Mesothelial cell of epicardium (in vitro differentiated cells): ENCODE results near the gene STOM. TPM values are rescaled to one million over a fixed set of nuclear protein-coding genes. Genes with fewer than 3 reads are reported as not detected.

ENCODE experiments used
- DNase-seq, 2 experiments: peaks; one replicate each; pipeline ENCODE4 v3.0.0; 2021; ENCODE audit warnings: low spot score in 2 of 2; ENCODE audit not compliant: unreplicated experiment in 2 of 2
- H3K27ac Mint-ChIP-seq: 2 replicates; pipeline ENCODE4 v1.8.0; 2021; ENCODE audit warnings: mixed read lengths
- H3K27me3 Mint-ChIP-seq: 2 replicates; pipeline ENCODE4 v1.8.0; 2021; ENCODE audit warnings: low read depth, mixed read lengths
- H3K36me3 Mint-ChIP-seq: 2 replicates; pipeline ENCODE4 v1.8.0; 2021; ENCODE audit warnings: mixed read lengths
- H3K4me1 Mint-ChIP-seq: 2 replicates; pipeline ENCODE4 v1.8.0; 2021; ENCODE audit warnings: mixed read lengths
- H3K4me3 Mint-ChIP-seq: 2 replicates; pipeline ENCODE4 v1.8.0; 2021; ENCODE audit warnings: mild to moderate bottlenecking, moderate library complexity, mixed read lengths
- H3K9me3 Mint-ChIP-seq: 2 replicates; pipeline ENCODE4 v1.8.0; 2021; ENCODE audit warnings: mixed read lengths
- CTCF ChIP-seq: fragments of 200-600 bp; sonication (generic); IDR thresholded peaks from one replicate; pipeline ENCODE4 v1.5.0; 2021; ENCODE audit warnings: antibody characterized with exemption; ENCODE audit not compliant: unreplicated experiment
- total RNA-seq: library from RNA; stranded (reverse); gene quantifications from 3 replicates; pipeline ENCODE4 v1.2.1, GENCODE V29; 2021

Gene STOM
- total RNA-seq, 1 donor from 2014 or later: 53.2 TPM

DNA sequence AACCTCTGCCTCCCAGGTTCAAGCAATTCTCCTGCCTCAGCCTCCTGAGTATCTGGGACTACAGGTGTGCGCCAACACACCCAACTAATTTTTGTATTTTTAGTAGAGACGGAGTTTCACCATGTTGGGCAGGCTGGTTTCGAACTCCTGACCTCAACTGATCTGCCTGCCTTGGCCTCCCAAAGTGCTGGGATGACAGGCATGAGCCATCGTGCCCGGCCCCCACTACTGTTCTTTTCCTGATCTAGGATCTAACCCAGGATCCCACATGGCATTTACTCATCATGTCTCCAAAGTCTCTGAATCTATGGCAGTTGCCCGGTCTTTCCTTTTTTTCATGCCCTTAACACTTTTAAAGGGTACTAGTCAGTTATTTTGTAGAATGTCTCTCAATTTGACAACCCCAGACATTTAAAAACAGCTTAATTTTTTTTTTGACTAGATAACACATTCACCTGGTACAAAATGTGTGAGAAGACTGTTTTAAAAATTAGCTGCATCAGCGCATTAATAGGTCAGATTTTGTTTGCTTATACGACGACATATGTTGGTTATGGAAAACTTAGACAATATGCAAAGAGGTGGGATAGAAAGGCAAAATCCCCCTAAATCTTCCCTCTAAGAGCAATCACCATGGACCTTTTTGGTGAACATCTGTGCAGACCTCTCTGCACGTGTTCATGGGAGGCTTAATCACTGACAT is 46.5 kb downstream of the STOM start:
- Mint-ChIP-seq H3K27ac (no peak overlapping the region), H3K27me3 (no peaks in the 10 kb centered on the region), H3K4me3 (no peak overlapping the region), H3K36me3 (peaks cover 24% of the 10 kb centered on the region), H3K4me1 (no peaks in the 10 kb centered on the region), H3K9me3 (peaks cover 4% of the 10 kb centered on the region)
- no peak for DNase-seq
- TF ChIP-seq CTCF: no peak

DNA sequence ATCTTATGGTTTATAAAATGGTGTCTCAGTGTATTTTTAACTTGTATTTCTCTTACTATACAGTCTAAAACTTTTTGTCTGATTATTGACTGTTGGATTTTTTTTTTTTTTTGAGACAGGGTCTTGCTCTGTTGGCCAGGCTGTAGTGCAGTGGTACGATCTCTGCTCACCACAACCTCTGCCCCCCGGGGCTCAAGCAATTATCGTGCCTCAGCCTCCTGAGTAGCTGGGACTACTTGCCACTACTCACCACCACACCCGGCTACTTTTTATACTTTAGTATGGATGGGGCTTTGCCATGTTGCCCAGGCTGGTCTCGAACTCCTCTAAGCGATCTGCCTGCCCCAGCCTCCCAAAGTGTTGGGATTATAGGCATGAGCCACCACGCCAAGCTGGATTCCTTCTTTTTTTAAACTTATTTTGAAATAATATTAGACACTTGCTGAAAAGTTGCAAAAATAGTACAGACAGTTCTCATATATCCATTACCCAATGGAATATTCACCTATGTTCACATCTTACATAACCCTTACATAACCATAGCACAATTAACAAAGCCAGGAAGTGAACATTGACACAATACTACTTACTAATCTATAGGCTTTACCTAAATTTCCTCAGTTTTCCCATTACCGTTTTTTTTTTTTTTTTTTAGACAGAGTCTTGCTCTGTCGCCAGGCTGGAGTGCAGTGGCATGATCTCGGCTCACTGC is 47.2 kb downstream of the STOM start:
- no peak overlapping the region for H3K27ac Mint-ChIP-seq
- H3K9me3 Mint-ChIP-seq: peaks cover 4% of the 10 kb centered on the region
- TF ChIP-seq CTCF: no peak
- no peaks in the 10 kb centered on the region for H3K27me3 Mint-ChIP-seq
- H3K4me3 Mint-ChIP-seq: no peak overlapping the region
- DNase-seq: no peak
- no peaks in the 10 kb centered on the region for H3K4me1 Mint-ChIP-seq
- H3K36me3 Mint-ChIP-seq: peaks cover 24% of the 10 kb centered on the region

DNA sequence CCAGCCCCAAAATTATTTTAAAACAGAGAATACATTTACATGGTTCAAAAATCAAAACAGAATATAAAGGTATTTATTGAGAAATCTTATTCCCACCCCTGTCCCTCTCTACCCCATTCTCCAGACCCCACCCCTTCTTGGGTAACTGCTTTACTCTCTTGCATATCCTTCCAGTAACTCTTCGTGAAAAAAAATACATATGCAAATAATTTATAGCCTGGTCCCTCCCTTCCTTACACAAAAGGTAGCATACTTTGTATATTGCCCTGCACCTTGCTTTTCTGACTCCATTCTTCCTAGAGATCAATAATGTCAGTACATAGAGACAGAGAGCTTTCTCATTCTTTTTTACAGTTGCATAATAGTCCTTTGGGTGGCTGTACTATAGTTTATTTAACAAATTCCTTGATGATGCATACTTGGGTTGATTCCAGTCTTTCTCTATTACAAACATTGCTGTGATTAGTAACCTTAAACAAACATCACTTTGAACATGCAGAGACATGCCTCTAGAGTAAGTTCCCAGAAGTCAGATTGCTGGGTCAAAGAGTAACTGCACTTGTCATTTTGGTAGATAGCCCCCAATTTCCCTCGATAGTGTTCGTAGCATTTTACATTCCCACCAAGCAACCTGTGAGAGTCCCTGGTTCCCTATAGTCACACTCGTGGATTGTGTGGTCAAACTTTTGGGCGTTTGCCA is 47.9 kb downstream of the STOM start:
- H3K27me3 Mint-ChIP-seq: no peaks in the 10 kb centered on the region
- TF ChIP-seq CTCF: no peak
- no peak overlapping the region for H3K27ac Mint-ChIP-seq
- H3K4me3 Mint-ChIP-seq: no peak overlapping the region
- peaks cover 4% of the 10 kb centered on the region for H3K9me3 Mint-ChIP-seq
- DNase-seq: no peak
- H3K4me1 Mint-ChIP-seq: no peaks in the 10 kb centered on the region
- peaks cover 29% of the 10 kb centered on the region for H3K36me3 Mint-ChIP-seq

DNA sequence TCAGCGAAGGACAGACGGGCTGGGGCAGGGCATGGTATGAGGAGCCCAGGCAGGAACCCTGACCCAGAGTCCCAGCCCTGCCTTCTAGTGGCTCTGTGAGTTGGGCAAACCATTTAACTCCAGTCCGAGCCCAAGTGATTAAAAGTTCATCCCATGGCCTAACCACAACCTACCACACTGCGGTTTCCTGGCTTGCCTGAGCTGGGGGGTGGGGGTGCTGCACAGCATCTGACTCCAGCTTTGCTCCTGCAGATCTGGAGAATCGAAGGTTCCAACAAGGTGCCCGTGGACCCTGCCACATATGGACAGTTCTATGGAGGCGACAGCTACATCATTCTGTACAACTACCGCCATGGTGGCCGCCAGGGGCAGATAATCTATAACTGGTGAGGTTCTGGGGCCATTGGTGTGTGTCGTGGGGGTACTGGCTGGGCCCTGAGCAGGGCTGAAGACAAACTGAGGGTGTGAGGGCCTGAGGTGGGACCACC is 49.0 kb downstream of the STOM start:
- Mint-ChIP-seq H3K9me3 (peaks cover 4% of the 10 kb centered on the region), H3K4me3 (no peak overlapping the region), H3K27ac (no peak overlapping the region), H3K27me3 (no peaks in the 10 kb centered on the region), H3K4me1 (no peaks in the 10 kb centered on the region), H3K36me3 (peaks cover 30% of the 10 kb centered on the region)
- no peak for TF ChIP-seq CTCF
- no peak for DNase-seq

DNA sequence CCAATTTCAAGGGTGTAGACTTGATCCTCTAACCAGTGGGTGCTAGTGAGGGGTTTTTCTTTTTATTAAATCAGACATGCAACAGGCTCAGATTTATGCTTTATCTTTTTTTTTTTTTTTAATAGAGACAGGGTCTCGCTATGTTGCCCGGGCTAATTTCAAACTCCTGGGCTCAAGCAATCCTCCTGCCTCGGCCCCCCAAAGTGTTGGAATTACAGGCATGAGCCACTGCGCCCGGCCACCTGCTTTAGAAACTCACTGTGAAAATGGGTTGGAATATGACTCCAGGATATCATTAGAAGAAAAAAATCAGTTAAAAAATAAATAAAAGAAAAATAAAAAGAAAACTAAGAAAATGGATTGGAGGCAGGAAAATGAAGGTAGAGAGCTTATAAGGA is 50.7 kb downstream of the STOM start:
- no peak for TF ChIP-seq CTCF
- peaks cover 4% of the 10 kb centered on the region for H3K9me3 Mint-ChIP-seq
- H3K4me3 Mint-ChIP-seq: no peak overlapping the region
- no peaks in the 10 kb centered on the region for H3K4me1 Mint-ChIP-seq
- no peak overlapping the region for H3K27ac Mint-ChIP-seq
- H3K27me3 Mint-ChIP-seq: no peaks in the 10 kb centered on the region
- H3K36me3 Mint-ChIP-seq: peaks cover 27% of the 10 kb centered on the region
- no peak for DNase-seq
